Measurements from ENCODE around the gene TKTL1.

DNA sequence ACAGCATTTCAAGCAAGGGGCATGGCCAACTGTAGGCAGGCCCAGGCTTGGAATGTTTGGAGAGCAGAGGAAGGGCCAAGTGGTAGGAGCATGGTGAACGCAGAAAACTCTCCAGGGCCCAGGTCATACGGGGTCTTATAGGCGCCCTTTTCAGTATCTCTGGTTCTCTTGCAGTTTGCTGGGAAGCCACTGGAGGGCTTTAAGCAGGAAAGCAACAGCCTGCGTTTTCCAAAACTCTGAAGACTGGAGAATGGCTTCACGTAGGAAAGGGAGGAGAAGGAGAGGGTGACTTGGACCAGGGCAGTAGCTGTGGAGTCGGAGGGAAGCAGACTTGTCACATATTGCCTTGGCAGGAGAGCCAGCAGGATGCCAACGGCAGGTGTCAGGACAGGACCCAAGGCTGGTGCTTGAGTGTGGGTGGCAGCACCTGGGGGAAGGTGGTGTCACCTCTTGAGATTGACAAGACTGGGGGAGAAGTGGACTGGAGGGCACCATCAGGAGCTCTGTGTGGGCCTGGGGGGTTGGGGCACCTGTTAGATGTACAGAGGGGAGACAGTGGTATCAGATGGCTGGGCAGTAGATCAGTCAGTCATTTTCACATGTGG, 21.9 kb downstream of the TKTL1 start:
- TF ChIP-seq, protein P1, sequence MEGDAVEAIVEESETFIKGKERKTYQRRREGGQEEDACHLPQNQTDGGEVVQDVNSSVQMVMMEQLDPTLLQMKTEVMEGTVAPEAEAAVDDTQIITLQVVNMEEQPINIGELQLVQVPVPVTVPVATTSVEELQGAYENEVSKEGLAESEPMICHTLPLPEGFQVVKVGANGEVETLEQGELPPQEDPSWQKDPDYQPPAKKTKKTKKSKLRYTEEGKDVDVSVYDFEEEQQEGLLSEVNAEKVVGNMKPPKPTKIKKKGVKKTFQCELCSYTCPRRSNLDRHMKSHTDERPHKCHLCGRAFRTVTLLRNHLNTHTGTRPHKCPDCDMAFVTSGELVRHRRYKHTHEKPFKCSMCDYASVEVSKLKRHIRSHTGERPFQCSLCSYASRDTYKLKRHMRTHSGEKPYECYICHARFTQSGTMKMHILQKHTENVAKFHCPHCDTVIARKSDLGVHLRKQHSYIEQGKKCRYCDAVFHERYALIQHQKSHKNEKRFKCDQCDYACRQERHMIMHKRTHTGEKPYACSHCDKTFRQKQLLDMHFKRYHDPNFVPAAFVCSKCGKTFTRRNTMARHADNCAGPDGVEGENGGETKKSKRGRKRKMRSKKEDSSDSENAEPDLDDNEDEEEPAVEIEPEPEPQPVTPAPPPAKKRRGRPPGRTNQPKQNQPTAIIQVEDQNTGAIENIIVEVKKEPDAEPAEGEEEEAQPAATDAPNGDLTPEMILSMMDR (IDR thresholded peaks at IDR 0.05) = peak; percentile 17 to 51 (median 44)
- TF ChIP-seq POLR2A (IDR thresholded peaks at IDR 0.05) = no peak
